ENCODE results near the gene PTCH1.

GRCh38 chr9:95460518-95461164 lies 56.1 kb downstream of the PTCH1 start:
- TF ChIP-seq CTCF (tag by site-specific recombination; IDR thresholded peaks at IDR 0.05) (no peak), ZNF311 (tag by site-specific recombination; IDR thresholded peaks at IDR 0.05; ENCODE audit: borderline replicate concordance) (no peak), ZFP41 (tag by site-specific recombination; IDR thresholded peaks at IDR 0.05; ENCODE audit: borderline replicate concordance) (no peak), ZNF837 (tag by site-specific recombination; IDR thresholded peaks at IDR 0.05) (no peak), ZNF639 (tag by site-specific recombination; IDR thresholded peaks at IDR 0.05) (no peak), SALL2 (tag by site-specific recombination; IDR thresholded peaks at IDR 0.05; ENCODE audit: borderline replicate concordance) (no peak), ZNF596 (tag by site-specific recombination; IDR thresholded peaks at IDR 0.05) (no peak), ZNF792 (tag by site-specific recombination; IDR thresholded peaks at IDR 0.05) (no peak), ZNF221 (tag by site-specific recombination; IDR thresholded peaks at IDR 0.05; ENCODE audit: borderline replicate concordance) (no peak), ZNF292 (tag by site-specific recombination; IDR thresholded peaks at IDR 0.05; ENCODE audit: borderline replicate concordance, low read depth) (no peak), SP7 (tag by site-specific recombination; IDR thresholded peaks at IDR 0.05) (no peak), RBAK (tag by site-specific recombination; IDR thresholded peaks at IDR 0.05) (no peak), TCF7L2 (IDR thresholded peaks at IDR 0.05; ENCODE audit: borderline replicate concordance, low read depth, low read length) (no peak), ZNF239 (tag by site-specific recombination; IDR thresholded peaks at IDR 0.05) (no peak)

Measured in HEK293 (cell line).